Right forelimb (tissue), 1 donor: Measurements from ENCODE around the gene FIG4.

Experiments
- DNase-seq: peaks from one replicate; pipeline ENCODE4 v3.0.0-alpha.2; 2018

FIG4 gene

DNA sequence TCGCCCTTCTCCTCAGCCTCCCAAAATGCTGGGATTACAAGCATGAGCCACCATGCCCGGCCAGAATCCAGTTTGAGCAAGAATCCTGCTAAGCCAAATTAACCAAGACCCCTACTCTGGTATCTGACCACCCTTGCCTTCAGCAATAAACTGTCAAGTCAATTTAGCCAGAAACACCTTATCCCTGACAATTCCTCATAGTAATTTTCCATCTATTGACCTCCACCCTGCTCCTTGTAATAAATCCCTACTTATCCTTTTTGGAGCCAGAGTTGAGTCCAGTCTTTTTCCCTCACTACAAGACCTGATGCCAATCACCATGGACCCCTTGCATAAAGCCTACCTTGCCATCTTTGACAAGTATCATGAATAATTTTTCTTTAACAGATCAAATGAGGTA, 173.0 kb downstream of the FIG4 start:
- DNase-seq: no peak

DNA sequence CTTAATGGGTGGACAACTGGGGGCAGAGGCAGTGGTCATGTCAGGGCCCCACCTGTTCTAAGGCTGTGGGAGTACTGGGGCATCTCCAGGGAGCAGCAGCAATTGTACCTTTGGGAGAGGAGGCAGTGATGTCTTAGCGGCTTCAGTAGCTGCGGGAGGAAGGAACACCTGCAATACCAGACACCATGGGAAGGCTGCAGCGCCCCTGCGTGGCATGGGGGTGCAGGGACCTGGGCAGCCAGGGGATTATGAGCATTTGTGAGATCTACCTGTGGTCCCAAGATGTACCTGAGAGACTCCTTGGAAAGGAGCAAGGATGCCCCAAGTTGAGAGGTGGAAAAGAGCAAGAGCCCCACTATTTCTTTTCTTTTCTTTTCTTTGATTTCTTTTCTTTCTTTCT, 174.9 kb downstream of the FIG4 start:
- no peak for DNase-seq

DNA sequence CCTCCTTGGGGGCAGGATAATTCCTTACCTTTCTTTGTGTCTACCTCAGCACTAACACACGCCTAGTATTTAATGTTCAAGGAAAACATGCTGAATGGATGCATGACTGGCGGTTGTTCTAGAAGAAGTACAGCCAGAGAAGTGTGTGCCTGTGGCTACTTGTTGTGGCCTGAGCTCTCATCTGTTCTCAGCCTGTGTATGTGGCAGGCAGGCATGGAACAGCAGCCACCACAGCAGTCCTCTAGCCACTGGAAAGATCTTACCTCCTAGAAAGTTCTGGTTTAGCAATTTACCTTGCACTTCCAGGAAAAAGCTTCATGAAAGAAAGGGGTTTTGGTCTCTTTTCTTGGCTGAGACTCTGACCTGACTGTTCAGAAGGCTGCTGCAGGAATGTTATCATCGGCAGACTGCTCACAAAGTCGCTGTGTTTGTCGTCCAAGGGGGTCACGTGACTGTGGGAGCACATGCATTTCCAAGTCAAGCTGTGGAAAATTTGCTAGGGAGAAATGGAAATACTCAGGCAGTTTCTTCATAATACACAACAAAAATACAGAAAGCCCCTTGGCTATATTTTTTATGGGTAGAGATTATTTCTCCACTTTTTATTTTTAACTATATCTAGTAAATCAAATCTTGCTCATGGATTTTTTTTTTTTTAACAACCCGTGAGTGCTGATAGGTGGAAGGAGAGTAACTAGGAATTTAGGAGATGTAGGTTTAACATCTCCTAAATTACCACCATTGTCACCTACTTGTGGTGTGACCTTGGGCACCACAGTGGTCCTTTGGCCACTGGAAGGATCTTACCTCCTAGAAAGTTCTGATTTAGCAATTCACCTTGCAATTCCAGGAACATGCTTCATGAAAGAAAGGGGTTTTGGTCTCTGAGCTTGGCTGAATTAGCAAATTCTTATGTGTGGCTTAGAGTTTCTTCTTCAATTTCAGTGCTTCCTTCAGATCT, 176.2 kb downstream of the FIG4 start:
- DNase-seq: peak; percentile 72

DNA sequence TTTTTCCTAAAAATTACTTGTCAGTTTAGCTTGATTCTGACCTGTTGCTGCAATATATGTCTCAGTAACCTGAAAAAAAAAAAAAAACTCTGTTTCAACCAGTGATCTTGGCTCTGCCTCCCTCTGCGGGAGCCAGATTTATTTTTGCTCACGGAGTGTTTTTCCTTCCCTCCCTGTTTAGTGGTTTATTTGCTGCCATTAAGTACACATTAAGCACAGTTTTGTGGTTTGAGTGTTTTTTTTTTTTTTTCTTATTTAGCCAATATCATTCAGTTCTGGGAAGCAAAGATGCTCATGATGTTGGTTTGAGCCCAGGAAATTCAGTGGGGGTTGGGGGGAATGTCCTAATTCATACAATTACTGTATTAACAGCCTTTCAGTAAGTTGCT, 176.9 kb downstream of the FIG4 start:
- DNase-seq: peak; percentile 54

DNA sequence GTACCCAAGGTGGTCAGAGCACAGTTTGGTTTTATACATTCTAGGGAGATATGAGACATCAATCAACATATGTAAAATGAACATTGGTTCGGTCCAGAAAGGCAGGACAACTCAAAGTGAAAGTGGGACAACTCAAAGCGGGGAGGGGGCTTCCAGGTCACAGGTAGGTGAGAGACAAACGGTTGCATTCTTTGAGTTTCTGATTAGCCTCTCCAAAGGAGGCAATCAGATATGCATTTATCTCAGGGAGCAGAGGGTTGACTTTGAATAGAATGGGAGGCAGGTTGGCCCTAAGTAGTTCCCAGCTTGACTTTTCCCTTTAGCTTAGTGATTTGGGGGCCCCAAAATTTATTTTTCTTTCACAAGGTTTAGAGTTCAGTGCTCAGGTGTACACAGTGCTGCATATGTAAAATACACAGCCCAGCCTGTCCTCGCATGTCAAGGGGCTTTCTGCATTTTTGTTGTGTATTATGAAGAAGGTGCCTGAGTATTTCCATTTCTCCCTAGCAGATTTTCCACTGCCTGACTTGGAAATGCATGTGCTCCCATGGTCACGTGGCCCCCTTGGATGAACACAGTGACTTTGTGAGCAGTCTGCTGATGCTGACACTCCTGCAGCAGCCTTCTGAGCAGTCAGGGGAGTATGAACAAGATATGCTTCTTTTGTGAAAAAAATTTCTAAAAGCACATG, 178.4 kb downstream of the FIG4 start:
- peak; percentile 59 for DNase-seq

DNA sequence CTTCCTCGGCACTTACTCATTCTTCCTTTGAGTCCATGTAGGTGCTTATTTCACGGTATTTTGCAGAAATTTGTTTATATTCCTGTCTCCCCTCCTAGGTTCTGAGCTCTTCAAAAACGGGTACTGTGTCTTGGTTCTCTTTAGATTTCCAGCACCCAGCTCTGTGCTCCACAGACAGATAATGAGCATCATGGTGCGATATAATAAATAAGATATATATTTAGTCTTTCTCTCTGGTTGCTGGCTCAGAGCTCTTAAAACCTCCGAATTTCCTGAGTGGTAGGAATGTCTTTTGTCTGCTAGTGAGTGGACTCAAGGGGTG, 179.0 kb downstream of the FIG4 start:
- DNase-seq: no peak

DNA sequence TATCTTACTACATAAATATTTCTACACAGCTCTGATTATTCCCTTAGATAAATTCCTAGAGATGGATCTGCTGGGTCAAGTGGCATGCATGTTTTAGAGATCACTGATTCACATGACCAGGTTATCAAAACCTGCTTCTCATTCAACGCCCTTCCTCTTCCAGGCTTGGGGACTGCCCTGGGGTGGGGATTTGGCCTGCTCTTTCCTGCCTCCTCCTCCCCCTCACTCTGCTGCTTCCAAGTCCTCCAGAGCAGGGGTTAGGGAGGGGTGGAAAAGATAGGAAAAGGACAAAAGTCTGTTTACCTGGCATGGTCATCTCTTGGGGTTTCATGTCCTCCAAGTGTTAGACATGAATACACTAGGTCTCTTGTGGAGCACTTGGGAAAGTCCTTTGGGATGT, 181.5 kb downstream of the FIG4 start:
- no peak for DNase-seq

DNA sequence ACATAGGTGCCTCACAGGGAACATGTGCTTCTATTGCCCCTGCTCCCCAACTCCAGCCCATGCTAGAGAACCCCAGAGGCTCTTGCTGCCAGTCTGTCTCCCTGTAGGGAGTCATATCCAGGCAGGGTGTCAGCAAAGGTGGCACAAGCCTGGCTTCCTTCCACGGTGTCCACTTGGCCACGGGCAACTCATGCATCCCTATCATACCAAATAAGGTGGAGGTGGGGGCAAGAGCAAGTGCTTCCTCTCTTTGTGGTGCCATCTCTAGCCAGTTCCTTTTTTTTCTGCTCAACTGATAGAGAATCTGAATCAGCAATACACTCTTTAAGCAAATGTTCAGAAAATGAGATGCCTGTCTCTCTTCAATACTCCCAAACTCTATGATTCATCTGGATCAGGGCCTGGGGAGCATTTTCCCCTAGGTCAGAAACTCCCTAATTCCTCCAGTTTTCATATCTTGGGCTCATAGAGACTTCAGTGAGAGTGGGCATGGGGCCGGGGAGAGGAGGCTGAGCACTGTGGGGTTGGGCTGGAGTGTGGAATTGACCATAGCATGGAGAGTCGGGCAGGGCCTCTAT, 182.0 kb downstream of the FIG4 start:
- no peak for DNase-seq

DNA sequence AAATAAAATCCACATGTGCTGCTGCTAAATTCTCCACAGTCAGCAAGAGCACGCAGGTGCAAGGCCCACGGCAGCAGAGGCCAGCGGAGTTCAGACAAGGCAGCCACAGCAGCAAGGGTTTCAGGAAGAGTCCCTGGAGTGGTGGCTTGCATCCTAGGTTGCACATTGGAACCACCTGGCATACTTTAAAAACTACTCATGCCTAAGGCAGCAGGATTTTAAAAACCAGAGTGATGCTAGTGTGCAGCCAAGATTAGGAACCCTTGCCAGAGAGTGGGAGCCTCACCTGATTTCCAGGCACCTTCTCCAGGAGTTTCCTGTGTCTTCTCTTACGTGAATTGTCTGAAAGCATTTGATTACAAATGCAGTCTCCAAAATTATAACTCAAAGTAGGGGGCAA, 183.0 kb downstream of the FIG4 start:
- DNase-seq: no peak

DNA sequence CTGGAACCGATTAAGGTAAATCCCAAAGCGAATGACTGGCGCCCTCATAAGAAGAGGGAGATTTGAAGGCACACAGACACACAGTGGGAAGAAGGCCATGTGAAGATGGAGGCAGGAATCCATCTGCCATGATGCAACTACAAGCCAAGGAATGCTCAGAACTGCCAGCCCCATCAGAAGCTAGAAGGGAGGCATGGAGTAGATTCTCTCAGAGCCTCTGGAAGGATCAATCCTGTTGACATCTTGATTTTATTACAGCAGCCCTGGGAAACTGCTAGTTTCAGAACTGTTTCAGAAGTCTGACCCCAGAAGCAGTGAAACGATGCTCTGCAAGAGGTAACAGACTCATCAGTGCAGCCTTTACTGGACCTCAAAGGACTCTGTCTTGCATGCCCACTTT, 183.5 kb downstream of the FIG4 start:
- no peak for DNase-seq
